Bronchial smooth muscle cell (primary cell): ENCODE data around the gene OR51E1. TPM values are rescaled to one million over a fixed set of nuclear protein-coding genes. Genes with fewer than 3 reads are reported as not detected.

Source experiments
- total RNA-seq: library from RNA; depleted of rRNA; stranded (reverse); fragments of >200 nt; gene quantifications from 2 replicates; pipeline ENCODE4 v1.2.1, GENCODE V29; 2014

OR51E1 gene, protein sequence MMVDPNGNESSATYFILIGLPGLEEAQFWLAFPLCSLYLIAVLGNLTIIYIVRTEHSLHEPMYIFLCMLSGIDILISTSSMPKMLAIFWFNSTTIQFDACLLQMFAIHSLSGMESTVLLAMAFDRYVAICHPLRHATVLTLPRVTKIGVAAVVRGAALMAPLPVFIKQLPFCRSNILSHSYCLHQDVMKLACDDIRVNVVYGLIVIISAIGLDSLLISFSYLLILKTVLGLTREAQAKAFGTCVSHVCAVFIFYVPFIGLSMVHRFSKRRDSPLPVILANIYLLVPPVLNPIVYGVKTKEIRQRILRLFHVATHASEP
- not detected in 2 replicates for total RNA-seq

DNA sequence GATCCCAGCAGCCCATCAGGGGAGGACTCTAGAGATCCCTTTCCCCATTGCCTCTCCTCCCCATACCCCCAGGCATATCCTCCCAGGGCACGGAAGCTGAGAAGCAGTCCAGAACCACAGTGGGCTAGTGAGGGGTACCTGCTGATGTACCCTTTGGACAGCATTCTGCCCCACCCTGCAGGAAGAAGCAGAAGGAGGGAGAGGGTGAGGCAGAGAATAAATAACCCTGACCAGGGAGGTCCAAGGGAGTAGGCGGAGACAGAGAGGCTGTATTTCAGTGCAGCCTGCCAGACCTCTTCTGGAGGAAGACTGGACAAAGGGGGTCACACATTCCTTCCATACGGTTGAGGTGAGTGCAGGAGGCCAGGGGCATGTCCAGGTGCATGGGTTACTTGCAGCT lies at the start of gene OR51E1:
TSS of gene OR51E1 (plus strand) at position 301 of the 400 bp plus-strand sequence. CDS start 8,545 bp downstream, outside the sequence.

DNA sequence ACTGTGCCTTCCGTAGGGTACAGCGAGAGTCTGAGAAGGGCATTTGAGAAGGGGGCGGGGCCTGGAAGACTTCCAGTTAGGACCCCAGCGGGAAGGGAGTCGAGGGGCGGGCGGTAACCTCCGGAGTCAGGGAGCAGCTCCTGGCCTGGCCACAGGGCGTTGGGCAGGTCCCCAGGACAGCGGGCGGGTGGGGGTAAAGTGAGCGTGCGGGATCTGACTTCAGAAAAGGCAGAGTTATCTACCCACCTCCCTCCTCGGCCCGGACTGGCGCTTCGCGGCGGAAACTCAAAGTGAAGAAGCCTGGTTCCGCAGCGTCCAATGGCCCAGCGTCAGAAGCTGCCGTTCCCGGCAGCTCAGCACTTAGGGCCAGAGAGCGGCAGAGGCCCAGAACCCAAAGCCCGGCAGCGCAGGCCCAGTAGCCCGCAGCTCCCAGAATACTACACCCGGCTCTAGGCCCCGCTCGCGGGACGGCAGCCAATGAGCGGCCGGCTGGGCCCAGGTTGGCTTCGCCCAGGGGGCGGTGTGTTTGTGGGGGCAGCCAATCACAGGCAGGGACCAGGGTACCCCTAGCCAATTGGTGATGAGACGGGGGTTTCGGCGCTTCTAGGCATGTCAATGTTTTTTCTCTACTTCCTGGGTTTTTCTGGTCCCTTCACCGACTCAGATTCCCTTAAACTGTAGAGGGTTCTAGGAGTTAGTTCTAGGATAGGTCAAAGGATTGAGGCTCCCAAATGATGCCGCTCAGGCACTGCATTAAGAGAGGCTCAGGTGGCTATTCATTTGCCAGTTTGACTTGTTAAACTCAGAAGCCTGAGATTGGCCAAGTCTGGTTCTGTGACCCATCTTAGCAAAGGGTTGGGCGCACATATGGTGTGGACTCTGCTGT lies 35.8 kb upstream of the OR51E1 start, which contains the start of gene TRIM68:
TSS of gene TRIM68 (minus strand) at position 451 of the 886 bp plus-strand sequence. CDS start 2,727 bp downstream, outside the sequence.

DNA sequence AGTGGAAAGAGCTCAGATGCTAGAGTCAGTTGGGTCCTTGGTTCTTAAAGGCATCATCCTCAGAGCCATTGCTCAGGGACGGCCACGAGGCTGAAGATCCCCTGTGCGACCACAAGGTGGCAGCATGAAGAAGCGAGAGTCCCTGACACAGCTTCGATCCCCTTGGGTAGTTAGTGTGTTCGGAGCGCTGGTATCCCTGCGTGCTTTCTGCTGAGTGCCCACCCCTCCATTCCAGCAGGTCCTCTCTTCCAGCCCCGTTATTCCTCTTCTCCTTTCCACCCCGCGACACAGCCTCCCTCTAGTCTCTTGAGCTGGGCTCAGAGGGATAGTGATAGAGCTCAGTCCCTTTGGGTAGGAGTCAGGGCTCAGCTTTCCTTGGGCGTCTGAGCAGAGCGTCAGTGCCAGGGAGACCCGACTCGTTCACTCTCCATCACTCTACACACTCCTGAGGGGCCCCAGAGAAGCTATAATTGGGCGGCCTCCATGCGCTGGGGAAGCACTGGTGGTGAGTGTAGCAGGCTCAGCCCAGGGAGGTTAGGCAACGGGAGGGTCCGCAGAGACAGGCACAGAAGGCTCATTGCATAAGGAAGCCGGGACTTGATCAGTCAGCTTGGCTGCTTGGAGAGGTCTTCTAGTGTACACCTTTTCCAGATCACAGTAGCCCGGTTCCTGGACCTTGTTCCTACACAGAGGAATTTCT lies 6.7 kb upstream of the OR51E1 start, which contains the start of gene OR51D1:
TSS of gene OR51D1 (plus strand) at position 516 of the 700 bp plus-strand sequence. CDS start 2,314 bp downstream, outside the sequence.

DNA sequence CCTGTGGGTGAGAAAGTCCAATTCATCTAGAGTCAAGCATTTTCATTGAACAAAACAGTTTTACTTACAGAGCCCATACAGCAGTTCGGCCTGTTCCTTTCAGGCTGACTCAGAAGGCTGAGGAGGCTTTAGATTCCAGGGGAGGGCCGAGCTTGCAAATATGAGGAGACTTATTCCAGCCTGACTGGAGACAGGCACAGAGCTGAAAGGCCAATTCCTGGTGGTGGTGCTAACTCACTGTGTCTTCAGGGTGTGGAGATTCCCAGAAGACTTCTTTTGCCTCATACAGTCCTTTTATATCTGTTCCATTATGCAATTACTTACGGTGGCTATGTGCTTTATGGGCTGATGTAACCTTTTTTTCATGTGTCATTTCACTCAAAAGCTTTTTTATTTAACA lies 53.8 kb downstream of the OR51E1 start, which contains the start of gene OR51E2:
TSS of gene OR51E2 (minus strand) at position 269 of the 400 bp plus-strand sequence. CDS start 15,142 bp downstream, outside the sequence.

DNA sequence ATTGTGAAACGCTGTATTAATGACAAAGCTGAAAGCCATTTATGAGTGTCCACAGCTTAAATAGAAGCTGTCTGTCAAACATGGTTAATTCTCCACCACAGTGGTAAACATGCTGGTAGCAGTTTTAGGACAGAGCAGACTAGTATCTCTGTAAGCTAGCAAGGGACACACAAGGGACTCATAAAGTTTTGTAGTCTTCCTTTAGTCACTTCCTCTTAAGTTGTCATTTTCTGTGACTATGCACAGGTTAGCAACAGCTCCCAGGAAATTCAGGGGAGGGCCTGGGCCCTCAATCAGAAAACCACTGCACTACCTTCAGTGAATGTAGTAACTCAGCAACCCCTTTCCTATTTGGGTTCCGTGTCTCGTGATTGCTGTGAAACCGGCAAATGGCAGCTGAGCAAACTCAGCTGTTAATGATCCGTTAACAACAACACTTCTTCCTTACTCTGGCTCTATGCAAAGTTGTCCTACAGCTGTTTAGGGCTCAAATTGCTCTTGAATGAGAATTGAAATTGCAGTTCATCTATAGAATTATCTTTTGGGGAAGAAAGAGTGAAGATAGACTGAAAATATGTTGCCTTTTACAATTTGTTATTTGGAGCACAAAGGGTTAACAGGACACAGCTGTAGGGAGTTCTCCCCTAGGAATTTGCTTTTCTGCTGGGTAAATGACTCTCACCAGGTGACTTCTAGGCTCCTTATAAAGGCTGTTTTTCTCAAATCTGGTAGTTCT lies 60.4 kb downstream of the OR51E1 start, which contains the start of gene MMP26:
TSS of gene MMP26 (plus strand) at position 731 of the 736 bp plus-strand sequence.

Other genes with a start within 250 kb of the OR51E1 start
- gene OR52K2, start 194.7 kb upstream of the OR51E1 start, total RNA-seq = 0.09 TPM in 1 of 2 replicates, not detected in the other
- under 0.01 TPM in 1 of 2 replicates, not detected in the other for gene OR52K1, start 161.3 kb upstream of the OR51E1 start, total RNA-seq
- not detected in 2 replicates for gene OR52M1, start 98.8 kb upstream of the OR51E1 start, total RNA-seq
- not detected in 2 replicates for gene OR52I2, start 62.2 kb upstream of the OR51E1 start, total RNA-seq
- gene OR52I1, start 49.9 kb upstream of the OR51E1 start, total RNA-seq = not detected in 2 replicates
- gene TRIM68, start 35.8 kb upstream of the OR51E1 start, total RNA-seq = 7.9 and 10.5 TPM in 2 replicates
- gene OR51D1, start 6.5 kb upstream of the OR51E1 start, total RNA-seq = not detected in 2 replicates
- gene OR51E2, start 53.9 kb downstream of the OR51E1 start, total RNA-seq = under 0.01 TPM in 1 of 2 replicates, not detected in the other
- gene MMP26, start 60.8 kb downstream of the OR51E1 start, total RNA-seq = not detected in 2 replicates
- not detected in 2 replicates for gene OR51F1, start 126.0 kb downstream of the OR51E1 start, total RNA-seq
- not detected in 2 replicates for gene OR52R1, start 160.4 kb downstream of the OR51E1 start, total RNA-seq
- gene OR51F2, start 177.3 kb downstream of the OR51E1 start, total RNA-seq = not detected in 2 replicates
- gene OR51S1, start 205.2 kb downstream of the OR51E1 start, total RNA-seq = not detected in 2 replicates
- gene OR51T1, start 237.9 kb downstream of the OR51E1 start, total RNA-seq = not detected in 2 replicates